Astrocyte of the spinal cord (primary cell): ENCODE data around the gene UNK.

Source experiments
- DNase-seq: peaks from one replicate; pipeline ENCODE4 v3.0.0; 2011; ENCODE audit warnings: low read depth, low spot score
- H3K4me3 ChIP-seq: 2 replicates; pipeline ENCODE4 v1.5.1; 2011; ENCODE audit warnings: low read depth, mild to moderate bottlenecking, low read length, moderate library complexity
- in situ Hi-C: cut with HindIII; loops from 2 replicates; pipeline ENCODE4 v1.10.0; 2017; ENCODE audit warnings: low sequenced_read_pairs
- TF ChIP-seq, protein P1 (sequence below): IDR thresholded peaks from 2 replicates; pipeline ENCODE4 v1.5.1; 2012; ENCODE audit warnings: low read depth, mild to moderate bottlenecking, low read length, inconsistent platforms

Gene UNK

DNA sequence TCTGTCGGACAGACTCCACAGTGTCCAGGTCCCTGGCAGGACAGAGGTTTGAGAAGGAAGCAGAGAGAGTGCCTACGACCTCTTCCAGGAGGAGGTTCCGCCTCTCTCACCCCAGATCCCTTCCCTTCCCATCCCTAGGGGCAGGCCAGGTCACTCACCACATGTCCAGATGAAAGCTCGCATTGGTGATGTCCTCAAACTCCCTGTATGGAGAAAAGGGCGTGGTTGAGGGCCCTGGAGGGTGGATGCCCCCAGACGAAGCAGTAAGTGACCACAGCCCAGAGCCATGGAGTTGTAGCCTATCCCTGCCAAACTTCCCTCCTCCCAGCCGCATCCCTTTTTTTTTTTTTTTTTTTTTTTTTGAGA lies 56.2 kb downstream of the UNK start:
- H3K4me3 ChIP-seq = no peak overlapping the region
- no peak for DNase-seq
- TF ChIP-seq, protein P1, sequence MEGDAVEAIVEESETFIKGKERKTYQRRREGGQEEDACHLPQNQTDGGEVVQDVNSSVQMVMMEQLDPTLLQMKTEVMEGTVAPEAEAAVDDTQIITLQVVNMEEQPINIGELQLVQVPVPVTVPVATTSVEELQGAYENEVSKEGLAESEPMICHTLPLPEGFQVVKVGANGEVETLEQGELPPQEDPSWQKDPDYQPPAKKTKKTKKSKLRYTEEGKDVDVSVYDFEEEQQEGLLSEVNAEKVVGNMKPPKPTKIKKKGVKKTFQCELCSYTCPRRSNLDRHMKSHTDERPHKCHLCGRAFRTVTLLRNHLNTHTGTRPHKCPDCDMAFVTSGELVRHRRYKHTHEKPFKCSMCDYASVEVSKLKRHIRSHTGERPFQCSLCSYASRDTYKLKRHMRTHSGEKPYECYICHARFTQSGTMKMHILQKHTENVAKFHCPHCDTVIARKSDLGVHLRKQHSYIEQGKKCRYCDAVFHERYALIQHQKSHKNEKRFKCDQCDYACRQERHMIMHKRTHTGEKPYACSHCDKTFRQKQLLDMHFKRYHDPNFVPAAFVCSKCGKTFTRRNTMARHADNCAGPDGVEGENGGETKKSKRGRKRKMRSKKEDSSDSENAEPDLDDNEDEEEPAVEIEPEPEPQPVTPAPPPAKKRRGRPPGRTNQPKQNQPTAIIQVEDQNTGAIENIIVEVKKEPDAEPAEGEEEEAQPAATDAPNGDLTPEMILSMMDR = no peak
- in situ Hi-C loops = no loop called here

DNA sequence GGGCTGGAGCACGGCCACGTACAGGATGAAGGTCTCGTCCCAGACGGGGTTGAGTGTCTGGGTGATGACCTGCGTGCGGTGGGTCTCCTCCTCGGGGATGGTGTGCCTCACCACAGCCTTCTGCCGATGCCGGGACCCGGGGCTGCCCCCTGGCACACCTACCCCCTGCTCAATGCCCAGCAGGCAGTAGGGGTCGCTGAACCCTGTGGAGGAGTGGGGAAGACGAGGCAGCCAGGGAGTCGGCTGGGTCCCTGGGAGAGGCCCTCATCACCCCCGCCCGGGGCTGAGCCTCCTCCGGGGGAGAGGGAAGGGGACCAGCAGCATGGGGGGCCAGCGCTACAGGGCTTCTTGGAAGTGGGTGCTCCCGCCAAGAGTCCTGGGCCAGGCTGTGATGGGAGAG lies 57.8 kb downstream of the UNK start:
- H3K4me3 ChIP-seq = no peak overlapping the region
- no peak for DNase-seq
- in situ Hi-C loops = no loop called here

DNA sequence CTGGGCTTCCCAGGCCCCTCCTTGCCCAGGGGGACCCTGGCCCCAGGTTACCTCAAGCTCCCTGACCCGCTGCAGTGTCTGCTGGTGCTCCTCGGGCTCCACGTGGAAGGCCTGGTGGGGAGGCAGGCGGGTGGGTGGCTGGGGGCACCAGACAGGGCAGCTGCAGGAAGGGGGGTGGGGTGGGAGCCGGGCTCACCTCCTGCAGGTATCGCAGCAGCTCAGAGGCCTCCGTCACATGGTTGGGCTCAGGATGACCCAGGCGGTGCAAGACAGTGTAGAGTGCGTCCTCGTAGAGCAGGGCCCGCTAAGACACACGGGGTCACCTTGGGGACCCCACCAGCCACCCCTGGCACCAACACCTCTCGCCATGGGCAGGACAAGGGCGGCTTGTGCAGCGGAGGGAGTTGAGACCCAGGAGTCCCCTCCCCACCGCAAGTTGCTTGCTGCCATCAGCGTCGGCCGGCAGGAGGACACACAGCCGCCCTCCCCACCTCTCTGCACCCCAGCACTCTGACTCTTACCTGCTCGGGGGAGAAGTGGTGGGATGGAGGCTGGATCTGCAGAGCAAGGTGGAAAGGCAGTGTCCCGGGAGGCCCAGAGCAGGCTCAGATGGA lies 58.5 kb downstream of the UNK start:
- no peak for DNase-seq
- TF ChIP-seq, protein P1 = no peak
- no peak overlapping the region for H3K4me3 ChIP-seq
- in situ Hi-C loops = no loop called here

More for the DNA sequence above, 57.8 kb downstream of the UNK start:
- TF ChIP-seq, protein P1 = no peak

DNA sequence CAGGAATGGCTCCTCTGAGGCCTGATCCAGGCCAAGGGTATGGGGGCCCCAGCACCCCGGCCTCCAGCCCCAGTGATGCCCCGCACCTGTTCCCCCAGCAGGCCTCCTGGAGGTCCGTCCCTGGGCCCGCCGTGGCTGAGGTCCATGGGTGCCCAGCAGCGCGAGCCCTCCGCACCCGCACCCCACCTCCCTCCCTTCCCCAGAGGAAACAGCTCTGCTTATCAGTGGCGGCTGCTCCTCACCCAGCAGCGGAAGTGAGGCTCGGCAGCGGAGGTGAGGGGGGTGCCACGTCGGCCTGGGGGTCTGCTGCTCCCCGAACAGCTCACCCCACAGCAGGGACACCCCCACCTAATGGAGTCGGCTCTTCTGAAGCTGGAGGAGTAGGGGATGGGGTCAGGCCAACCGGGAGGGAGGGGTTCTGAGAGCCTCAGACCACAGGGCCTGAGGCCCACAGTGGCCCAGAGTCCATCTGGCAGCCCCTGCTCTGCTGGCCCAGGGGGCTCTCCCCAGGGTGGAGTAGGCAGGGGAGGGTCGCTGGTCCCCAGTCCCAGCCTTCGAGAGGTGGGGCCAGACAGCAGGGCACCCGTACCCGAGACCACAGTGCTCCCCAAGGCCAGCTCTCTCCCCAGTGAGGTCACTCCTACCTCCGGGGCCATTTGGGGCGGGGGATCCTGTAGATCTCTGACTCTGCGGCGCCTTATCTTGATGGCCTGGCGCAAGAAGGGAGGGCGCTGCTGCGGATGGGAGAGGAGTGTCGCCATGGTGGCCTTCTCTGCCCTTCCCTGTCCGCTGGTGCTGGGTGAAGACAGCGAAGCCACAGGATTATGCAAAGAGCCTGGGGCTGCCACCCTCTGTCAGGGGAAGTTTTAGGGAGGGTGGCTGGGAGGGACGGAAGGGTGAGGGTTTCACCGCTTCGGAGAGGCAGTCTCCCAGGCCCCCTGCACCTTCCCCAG lies 59.2 kb downstream of the UNK start, which contains the start of gene UNC13D:
Gene UNC13D (minus strand): TSS at position 828 of the 953 bp plus-strand sequence. CDS start 67 bp downstream, at position 761.
- in situ Hi-C loops = no loop called here
- no peak within 1 kb of the TSS for H3K4me3 ChIP-seq
- TF ChIP-seq, protein P1 = no peak
- no peak for DNase-seq

DNA sequence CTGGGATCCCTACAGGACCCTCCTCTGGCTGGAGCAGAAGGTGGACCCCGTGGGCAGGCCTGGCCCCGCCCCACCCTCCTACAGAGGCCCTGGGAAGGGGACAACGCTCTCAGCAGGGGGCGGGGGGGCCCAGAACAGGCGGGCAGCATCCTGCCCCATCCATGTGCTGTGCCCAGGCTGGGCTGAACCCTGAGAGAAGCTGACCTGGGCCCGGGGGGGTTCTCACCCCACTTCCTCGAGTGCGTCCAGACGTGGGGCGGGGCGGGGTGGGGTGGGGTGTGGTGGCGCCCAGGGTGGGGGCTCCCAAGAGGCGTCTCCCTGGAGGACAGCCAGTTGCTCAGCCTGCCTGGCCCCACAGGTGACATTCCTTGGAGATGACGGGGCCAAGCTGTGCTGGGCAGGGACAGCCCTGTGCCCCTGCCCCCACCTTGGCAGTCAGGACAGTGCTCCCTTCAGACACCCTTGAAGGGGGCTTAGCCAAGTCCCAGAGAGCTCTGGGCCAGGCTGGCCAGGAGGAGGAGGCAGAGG lies 60.0 kb downstream of the UNK start:
- DNase-seq = no peak
- TF ChIP-seq, protein P1 = no peak
- in situ Hi-C loops = no loop called here
- H3K4me3 ChIP-seq = no peak overlapping the region

DNA sequence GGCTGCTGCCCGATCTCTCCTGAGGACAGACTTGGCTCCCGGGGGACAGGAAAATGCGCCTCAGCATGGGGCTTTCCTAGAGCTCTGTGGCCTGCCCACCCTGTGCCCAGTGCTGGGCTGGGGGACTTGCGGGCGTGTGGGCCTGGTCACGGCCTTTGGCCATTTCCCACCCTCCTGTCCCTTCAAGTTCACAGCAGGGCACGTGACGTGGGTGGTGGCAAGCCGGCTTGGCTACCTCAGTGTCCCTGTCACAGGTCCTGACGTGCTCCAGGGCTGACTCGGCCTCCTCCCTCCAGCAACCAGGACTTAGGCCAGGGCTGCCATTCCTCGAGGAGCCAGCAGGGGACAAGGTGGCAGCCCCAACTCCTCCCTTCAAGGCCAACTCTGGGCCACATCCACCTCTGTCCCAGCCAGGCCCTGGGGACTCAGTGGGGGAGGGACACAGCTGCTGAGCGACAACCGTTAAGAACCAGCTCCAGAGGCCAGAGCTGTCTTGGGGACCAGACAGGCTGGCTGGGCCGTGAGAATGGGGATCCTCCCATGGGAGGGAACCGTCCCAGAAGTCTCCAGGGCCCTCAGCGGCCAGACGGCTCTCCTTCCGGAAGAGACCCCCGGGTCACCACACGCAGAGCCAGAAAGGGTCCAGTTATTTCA lies 60.6 kb downstream of the UNK start:
- TF ChIP-seq, protein P1 = peak; percentile 75
- in situ Hi-C loops = no loop called here
- DNase-seq = peak; percentile 48
- H3K4me3 ChIP-seq = no peak overlapping the region
